HG02938 (cell line): ENCODE measurements around the gene DLG2.

Source experiments
- ATAC-seq: cut with Tn5 transposase; IDR thresholded peaks from one replicate; pipeline ENCODE4 v1.9.1; 2021; ENCODE audit warnings: mild to moderate bottlenecking, moderate library complexity; ENCODE audit not compliant: unreplicated experiment

DLG2 gene

DNA sequence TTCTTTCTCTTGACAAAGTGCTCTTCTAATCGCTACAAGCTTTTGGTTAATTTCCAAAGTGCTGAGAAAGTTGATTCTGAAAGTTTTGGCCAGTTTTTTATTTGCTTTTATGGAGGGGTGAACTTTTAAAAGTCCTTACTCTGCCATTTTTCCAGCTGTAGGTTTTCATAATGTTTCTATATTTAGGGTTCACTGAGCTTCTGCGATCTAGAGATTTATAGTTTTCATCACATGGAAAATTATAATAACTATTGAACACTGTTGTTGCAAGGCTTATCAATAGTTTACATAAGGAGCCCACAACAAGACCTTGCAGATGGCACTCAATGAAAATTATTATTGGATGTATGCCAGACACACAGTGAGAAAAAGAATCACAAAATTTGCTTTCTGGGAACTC lies 55.1 kb downstream of the DLG2 start:
- no peak for ATAC-seq

DNA sequence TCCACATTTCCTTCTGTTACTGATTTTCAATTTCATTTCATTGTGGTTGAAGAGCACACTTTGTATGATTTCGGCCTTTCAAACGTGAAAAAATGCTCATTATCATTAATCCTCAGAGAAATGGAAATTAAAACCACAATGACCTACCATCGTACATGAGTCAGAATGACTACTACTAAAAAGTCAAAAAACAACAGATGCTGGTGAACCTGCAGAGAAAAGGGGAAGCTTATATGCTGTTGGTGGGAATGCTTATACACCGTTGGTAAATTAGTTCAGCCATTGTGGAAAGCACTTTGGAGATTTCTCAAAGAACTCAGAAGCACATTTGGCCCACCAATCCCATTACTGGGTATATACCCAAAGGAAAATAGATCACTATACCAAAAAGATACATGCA lies 57.6 kb downstream of the DLG2 start:
- no peak for ATAC-seq

DNA sequence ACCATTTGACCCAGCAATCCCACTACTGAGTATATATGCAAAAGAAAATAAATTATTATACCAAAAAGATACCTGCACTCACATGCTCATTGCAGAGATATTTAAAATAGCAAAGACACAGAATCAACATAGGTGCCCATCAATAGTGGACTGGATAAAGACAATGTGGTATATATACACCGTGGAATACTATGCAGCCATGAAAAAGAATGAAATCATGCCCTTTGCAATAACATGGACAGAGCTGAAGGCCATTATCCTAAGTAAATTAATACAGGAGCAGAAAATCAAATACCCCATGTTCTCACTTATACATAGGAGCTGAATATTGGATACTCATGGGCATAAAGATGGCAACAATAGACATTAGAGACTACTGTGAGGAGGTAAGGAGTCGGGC lies 68.7 kb downstream of the DLG2 start:
- no peak for ATAC-seq

DNA sequence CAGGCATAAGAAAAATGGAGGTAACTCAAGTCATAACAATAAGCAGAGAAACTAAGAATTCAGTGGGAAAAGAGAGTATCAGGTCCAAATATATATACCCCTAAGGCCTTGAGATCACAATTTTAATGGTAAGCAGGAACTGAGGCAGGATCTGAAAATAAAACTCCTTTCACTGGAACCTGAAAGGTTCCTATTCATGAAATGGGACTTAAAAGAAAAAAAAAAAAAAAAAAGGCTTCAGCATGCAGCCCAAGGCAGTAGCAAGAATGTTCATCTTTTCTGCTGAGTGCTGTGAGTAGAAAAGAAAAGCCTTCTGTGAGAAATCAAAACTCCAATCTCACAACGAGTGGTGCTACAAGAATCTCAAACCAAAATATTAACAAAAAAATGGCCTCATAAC lies 75.3 kb downstream of the DLG2 start:
- ATAC-seq, result no peak

DNA sequence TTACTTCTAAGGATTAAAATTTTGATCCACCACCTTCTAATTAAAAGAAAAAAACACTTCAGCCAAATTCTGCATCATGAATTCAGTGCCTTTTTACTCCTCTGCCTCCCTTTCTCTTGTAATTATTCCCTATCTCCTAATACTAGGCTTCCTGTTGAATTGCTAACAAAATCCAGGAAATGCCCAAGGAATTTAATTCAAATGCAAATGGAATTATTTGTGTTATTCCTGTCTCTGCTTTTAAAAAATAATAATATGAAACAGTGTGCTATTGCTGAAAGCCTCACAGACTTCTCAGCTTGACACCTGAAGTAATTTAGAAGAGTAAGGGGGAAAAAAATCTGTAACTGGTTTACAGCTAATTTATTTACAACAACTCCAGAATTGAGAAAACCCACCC lies 85.5 kb downstream of the DLG2 start:
- no peak for ATAC-seq

DNA sequence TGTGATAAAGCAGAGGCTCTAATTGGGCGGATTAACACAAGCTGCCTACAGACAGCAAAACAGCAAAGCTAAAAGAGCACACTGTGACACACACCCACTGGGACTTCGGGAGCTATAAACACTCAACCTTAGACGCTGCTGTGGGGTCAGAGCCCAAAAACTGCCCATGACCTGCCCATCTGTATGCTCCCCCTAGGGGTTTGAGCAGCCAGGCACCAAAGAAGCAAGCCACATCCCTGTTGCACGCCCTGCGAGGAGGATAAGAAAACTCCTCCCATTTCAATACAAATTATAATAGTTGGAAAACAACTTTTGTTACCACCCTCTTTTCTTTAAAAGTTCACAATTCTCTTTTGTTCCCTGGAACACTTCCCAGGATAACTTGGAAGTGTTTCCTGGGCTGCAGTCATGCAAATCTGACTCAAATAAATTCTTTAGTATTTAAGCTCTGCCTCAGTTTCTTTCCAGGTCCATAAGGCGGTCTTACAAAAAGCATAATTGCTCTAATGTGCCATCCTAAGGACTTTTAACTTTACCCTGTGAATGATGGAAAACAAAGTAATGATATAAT lies 86.4 kb downstream of the DLG2 start:
- no peak for ATAC-seq

DNA sequence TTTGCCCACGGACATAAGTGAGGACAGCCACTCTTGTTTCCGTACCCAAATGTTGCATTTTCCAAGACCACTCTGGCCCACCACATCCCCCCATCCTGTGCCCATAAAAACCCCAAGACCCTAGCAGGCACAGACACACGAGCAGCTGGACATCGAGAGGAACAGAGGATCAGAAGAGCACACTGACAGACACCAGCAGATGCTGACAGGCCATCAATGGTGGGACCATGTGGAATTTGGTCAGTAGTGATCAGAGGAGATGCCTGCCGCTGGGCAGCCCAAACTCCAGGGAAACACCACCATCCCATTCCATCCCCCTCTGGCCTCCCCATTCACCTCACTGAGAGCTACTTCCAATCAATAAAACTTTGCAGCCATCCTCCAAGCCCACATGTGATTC lies 87.0 kb downstream of the DLG2 start:
- no peak for ATAC-seq

DNA sequence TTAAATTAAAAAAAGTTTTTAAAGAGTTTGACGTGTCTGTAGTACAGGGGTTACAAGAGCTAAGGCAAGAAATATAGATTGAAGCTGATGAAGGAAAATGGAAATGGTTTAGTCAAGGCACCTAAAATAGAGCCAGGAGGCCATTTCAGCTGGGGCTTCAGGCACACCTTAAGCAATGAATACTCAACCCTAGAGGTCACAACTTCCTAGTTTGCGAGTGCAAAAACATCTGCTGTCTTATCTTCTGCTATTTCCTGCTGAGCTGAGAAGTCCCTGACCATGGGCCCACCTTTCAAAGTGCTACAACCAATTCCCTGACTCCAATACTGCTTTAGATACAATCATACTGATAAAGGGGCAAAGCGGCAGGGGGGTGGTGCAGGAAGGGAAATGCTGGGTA lies 87.4 kb downstream of the DLG2 start:
- no peak for ATAC-seq

DNA sequence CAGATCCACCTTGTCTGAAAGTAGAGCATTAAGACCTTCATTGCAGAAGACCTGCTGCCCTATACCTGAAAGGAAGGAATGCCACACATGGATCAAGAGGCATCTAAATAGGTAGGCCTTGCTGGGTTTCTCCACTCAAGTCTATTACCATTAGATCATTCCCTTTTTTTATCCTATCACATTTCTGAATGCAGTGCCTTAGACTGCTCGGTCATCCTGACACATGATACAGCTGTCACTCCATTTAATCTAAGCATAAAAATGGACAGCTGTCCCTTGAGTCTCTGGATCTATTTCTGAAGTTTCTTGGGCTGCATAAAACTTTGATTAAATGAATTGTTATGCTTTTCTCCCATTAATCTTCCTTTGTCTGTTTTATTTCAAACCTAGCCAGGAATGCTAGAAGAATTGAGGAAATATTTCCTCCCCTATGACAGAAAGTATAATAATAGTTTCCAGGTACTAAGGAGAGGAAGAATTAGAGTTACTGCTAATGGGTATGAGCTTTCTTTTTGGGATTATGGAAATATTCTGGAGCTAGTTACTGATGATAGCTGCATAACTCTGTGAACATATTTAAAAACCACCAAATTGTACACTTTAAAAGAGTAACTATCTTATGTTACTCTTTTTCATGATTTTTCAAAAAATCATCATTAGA lies 88.0 kb downstream of the DLG2 start:
- ATAC-seq, result no peak

- ATAC-seq, result no peak
Measured at GRCh38 chr11:85536438-85536837, 90.7 kb downstream of the DLG2 start.

GRCh38 chr11:85534806-85535205 lies 92.3 kb downstream of the DLG2 start:
- no peak for ATAC-seq

DNA sequence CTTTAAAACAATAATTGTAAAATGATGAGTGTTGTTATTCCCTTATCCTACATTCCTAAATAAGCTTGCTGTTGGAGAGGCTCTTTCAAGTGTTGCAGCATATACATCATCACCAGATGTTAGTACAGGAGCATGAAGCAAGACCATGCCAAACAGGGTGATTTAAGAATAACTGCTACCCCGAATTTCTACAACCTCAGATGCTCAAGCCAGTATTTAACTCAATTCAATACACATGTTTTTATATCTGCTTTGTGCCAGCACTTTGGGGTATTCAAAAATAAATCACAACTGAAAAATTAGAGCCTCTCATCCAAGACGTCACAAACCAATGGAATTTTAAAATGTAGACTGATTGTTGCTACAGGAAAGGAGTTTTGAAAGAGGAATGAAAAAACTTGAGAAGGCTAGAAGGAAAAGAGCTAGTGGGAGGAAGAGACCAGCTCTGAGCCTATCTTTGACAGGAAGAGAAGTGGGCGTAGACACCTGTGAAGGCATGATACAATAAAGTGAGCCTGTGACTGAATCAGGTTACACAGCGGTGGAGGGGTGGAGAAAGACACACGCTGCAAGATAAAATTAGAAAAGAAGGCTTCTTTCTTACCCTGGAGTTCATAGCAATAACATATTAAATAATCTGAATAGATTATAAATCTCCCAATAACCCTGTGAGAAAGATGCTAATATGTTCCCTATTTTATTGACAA lies 95.8 kb downstream of the DLG2 start:
- no peak for ATAC-seq

DNA sequence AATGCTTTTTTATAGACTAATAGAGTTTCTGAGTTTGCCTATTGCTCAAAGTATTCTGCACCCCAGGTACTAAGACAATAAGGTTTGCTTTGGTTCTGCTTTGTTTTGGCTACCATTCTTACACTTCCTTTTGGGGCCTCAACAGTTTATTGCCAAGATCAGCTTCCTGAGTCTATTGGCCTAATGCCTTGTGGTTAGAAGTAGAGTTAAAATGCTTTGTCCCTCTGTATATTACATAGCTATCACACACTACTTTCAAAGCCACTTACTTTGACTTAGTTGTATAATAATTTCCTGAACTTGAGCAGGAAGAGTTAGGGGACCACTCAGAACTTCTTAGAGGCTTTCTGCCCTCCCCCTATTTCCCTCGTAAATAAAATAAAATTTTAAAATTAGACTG lies 96.5 kb downstream of the DLG2 start:
- no peak for ATAC-seq

DNA sequence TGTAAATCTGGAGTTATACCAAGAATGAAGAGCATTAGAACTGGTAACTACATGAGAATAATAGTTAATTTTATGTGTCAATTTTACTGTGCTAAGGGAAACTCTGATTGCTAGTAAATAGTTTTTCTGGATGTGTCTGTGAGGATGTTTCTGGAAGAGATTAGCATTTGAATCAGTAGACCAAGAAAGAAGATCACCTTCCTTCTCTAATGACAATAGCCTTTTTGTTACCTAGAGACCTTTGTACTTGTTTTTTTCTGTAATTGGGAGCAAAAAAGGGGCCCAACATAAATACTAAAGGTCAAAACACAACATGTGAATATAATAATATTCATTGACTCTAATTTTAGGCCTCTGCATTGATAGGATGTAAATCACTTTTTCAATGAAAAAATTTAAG lies 100.6 kb downstream of the DLG2 start:
- ATAC-seq, result no peak

- no peak for ATAC-seq
Measured at GRCh38 chr11:85525686-85526085, 101.5 kb downstream of the DLG2 start.

- ATAC-seq, result no peak
Measured at GRCh38 chr11:85517272-85517671, 109.9 kb downstream of the DLG2 start.

DNA sequence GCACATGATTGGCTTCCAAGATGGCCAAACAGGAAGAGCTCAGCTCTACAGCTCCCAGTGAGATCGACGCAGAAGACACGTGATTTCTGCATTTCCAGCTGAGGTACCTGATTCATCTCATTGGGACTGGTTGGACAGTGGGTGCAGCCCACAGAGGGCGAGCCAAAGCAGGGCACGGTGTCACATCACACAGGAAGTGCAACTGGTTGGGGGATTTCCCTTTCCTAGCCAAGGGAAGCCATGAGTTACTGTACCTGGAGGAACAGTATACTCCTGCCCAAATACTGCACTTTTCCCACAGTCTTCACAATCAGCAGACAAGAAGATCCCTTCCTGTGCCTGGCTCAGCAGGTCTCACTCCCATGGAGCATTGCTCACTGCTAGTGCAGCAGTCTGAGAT lies 131.2 kb downstream of the DLG2 start:
- no peak for ATAC-seq

GRCh38 chr11:85494396-85494795 lies 132.7 kb downstream of the DLG2 start:
- ATAC-seq, result no peak

GRCh38 chr11:85485902-85486301 lies 141.2 kb downstream of the DLG2 start:
- ATAC-seq, result no peak

GRCh38 chr11:85483861-85484260 lies 143.3 kb downstream of the DLG2 start:
- ATAC-seq, result no peak

GRCh38 chr11:85481862-85482261 lies 145.3 kb downstream of the DLG2 start:
- no peak for ATAC-seq

- no peak for ATAC-seq
Measured at GRCh38 chr11:85475660-85476517, 151.3 kb downstream of the DLG2 start.
